ENCODE results near the gene RPS19. TPM values are rescaled to one million over a fixed set of nuclear protein-coding genes. Genes with fewer than 3 reads are reported as not detected.

The RPS19 gene
- total and polyA plus RNA-seq, 10 of the 15 experiments (the other 5 are each of a cell fraction or from before 2014, with no cell fraction given): 2,615 to 5,578 (median 4,127) TPM

DNA sequence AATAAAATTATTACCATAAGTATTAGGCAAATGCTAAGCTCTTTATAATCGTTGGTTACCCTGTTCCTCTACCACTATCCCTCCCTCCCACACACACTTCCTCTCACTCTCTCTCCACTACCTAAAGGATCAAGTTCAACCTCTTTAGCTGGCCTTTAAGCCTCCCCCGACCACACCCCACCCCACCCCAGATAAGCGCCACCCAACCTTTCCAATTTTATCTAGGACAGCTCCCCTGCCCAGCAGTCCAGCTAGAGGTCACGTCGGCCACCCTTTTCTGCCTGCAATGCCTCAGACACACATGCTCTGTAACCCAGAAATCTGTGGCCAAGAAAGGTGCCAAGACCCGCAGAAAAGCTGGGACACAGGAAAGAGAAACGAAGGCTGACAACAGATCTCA is 16.7 kb upstream of the RPS19 start:
- CTCF ChIA-PET: interaction anchor here (1.1 to 1.6 kb wide), 3 partner anchors 8 to 90 kb away, joined by 3 to 4 read pairs (median 4); no protein-coding TSS in a partner anchor
- no peak overlapping the region for H3K4me2 ChIP-seq (ENCODE audit: control insufficient read depth, insufficient read depth)
- H3K79me2 ChIP-seq (ENCODE audit: control insufficient read depth, insufficient read depth, low read length): no peaks in the 10 kb centered on the region
- FAIRE-seq (no peak), DNase-seq (ENCODE audit: low read depth, low spot score) (no peak), ATAC-seq (no peak)
- peaks cover 3 to 4% of the 10 kb centered on the region in 2 experiments; a peak in 2 of 4 replicates for H3K27me3 ChIP-seq (replicated peaks in 1 of 2; ENCODE audit: control insufficient read depth in 2 of 2, insufficient read depth in 2 of 2, low read length in 1 of 2)
- TF ChIP-seq CHD4 (IDR thresholded peaks at IDR 0.05): no peak
- TF ChIP-seq ASH2L (IDR thresholded peaks at IDR 0.05; ENCODE audit: borderline replicate concordance, low read depth): no peak
- no peak overlapping the region for H3K9ac ChIP-seq (ENCODE audit: control insufficient read depth, insufficient read depth, low read length)
- SMC1A ChIA-PET (ENCODE audit: uncharacterized antibody, unreplicated experiment): no interaction called here
- POLR2A ChIA-PET: interaction anchor here (0.6 kb wide), 1 partner anchor 42 kb away, joined by 3 read pairs; no protein-coding TSS in a partner anchor
- H4K20me1 ChIP-seq (ENCODE audit: control insufficient read depth, insufficient read depth): no peaks in the 10 kb centered on the region
- intact Hi-C loops (cut with micrococcal nuclease; ENCODE audit: unreplicated experiment): no loop called here
- RAD21 ChIA-PET (ENCODE audit: unreplicated experiment): no interaction called here
- H2AFZ ChIP-seq (ENCODE audit: control insufficient read depth, low read depth, low read length): no peak overlapping the region
- H3K27ac ChIP-seq (ENCODE audit: control insufficient read depth, insufficient read depth): no peak overlapping the region
- no peaks in the 10 kb centered on the region for H3K36me3 ChIP-seq (ENCODE audit: control insufficient read depth in 2 of 2, insufficient read depth in 2 of 2, low read length in 1 of 2)
- H3K9me3 ChIP-seq (replicated peaks; ENCODE audit: control insufficient read depth, insufficient read depth, low read length): no peaks in the 10 kb centered on the region
- no peaks in the 10 kb centered on the region for H3K4me1 ChIP-seq (ENCODE audit: control insufficient read depth, insufficient read depth, low read length)
- H3K4me3 ChIP-seq: no peak overlapping the region
- in situ Hi-C loops (cut with MboI): no loop called here
- 43% methylated on average over 6 of the region's 7 CpGs for WGBS (ENCODE audit: insufficient coverage, insufficient replicate concordance, low lambda C conversion rate, missing lambda C conversion rate)
- no TSS peak for BruUV-seq (replicated peaks)

- ATAC-seq (no peak), DNase-seq (ENCODE audit: low read depth, low spot score) (no peak), FAIRE-seq (no peak)
- no peaks in the 10 kb centered on the region for H3K36me3 ChIP-seq (ENCODE audit: control insufficient read depth in 2 of 2, insufficient read depth in 2 of 2, low read length in 1 of 2)
- H4K20me1 ChIP-seq (ENCODE audit: control insufficient read depth, insufficient read depth): no peaks in the 10 kb centered on the region
- POLR2A ChIA-PET: no interaction called here
- H3K4me3 ChIP-seq: no peak within 1 kb of the TSS
- 72% methylated on average over 26 of the region's 30 CpGs for WGBS (ENCODE audit: insufficient coverage, insufficient replicate concordance, low lambda C conversion rate, missing lambda C conversion rate)
- CTCF ChIA-PET: interaction anchor here (1.4 kb wide), 1 partner anchor 51 kb away, joined by 3 read pairs; no protein-coding TSS in a partner anchor
- RAD21 ChIA-PET (ENCODE audit: unreplicated experiment): no interaction called here
- SMC1A ChIA-PET (ENCODE audit: uncharacterized antibody, unreplicated experiment): no interaction called here
- H2AFZ ChIP-seq (ENCODE audit: control insufficient read depth, low read depth, low read length): no peak within 1 kb of the TSS
- BruUV-seq (replicated peaks): no TSS peak
- H3K79me2 ChIP-seq (ENCODE audit: control insufficient read depth, insufficient read depth, low read length): no peaks in the 10 kb centered on the region
- peaks cover 0 to 1% of the 10 kb centered on the region in 2 experiments; a peak in 2 of 4 replicates for H3K27me3 ChIP-seq (replicated peaks in 1 of 2; ENCODE audit: control insufficient read depth in 2 of 2, insufficient read depth in 2 of 2, low read length in 1 of 2)
- in situ Hi-C loops (cut with MboI) (no loop called here), intact Hi-C loops (cut with micrococcal nuclease; ENCODE audit: unreplicated experiment) (no loop called here)
- no peaks in the 10 kb centered on the region for H3K4me1 ChIP-seq (ENCODE audit: control insufficient read depth, insufficient read depth, low read length)
- no peak within 1 kb of the TSS for H3K9ac ChIP-seq (ENCODE audit: control insufficient read depth, insufficient read depth, low read length)
- H3K27ac ChIP-seq (ENCODE audit: control insufficient read depth, insufficient read depth): no peak within 1 kb of the TSS
- no peak within 1 kb of the TSS for H3K4me2 ChIP-seq (ENCODE audit: control insufficient read depth, insufficient read depth)
- no peaks in the 10 kb centered on the region for H3K9me3 ChIP-seq (replicated peaks; ENCODE audit: control insufficient read depth, insufficient read depth, low read length)
- TF ChIP-seq NFYA (IDR thresholded peaks at IDR 0.05; ENCODE audit: borderline replicate concordance, low read depth, low read length) (no peak), RB1 (IDR thresholded peaks at IDR 0.05; ENCODE audit: borderline replicate concordance) (no peak), HCFC1 (IDR thresholded peaks at IDR 0.05; ENCODE audit: low read length) (no peak), FOS (IDR thresholded peaks at IDR 0.05; ENCODE audit: borderline replicate concordance, extremely low read depth, insufficient read length) (no peak), JUND (IDR thresholded peaks at IDR 0.05; ENCODE audit: low read depth, low read length) (no peak), NR2C2 (IDR thresholded peaks at IDR 0.05; ENCODE audit: borderline replicate concordance, control insufficient read depth, insufficient read length, low read depth) (no peak), ESRRA (IDR thresholded peaks at IDR 0.05; ENCODE audit: low read length) (no peak), NFXL1 (IDR thresholded peaks at IDR 0.05; ENCODE audit: borderline replicate concordance) (no peak), ZNF217 (IDR thresholded peaks at IDR 0.05) (no peak), POU2F2 (IDR thresholded peaks at IDR 0.05; ENCODE audit: borderline replicate concordance, low read depth, low read length) (no peak), EP300 (IDR thresholded peaks at IDR 0.05; ENCODE audit: borderline replicate concordance in 1 of 2, control insufficient read depth in 1 of 2, low read depth in 2 of 2, low read length in 2 of 2) (no peak), RELA (IDR thresholded peaks at IDR 0.05; ENCODE audit: borderline replicate concordance, partially characterized antibody) (no peak)
- TF ChIP-seq, protein P1, sequence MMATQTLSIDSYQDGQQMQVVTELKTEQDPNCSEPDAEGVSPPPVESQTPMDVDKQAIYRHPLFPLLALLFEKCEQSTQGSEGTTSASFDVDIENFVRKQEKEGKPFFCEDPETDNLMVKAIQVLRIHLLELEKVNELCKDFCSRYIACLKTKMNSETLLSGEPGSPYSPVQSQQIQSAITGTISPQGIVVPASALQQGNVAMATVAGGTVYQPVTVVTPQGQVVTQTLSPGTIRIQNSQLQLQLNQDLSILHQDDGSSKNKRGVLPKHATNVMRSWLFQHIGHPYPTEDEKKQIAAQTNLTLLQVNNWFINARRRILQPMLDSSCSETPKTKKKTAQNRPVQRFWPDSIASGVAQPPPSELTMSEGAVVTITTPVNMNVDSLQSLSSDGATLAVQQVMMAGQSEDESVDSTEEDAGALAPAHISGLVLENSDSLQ (IDR thresholded peaks at IDR 0.05): no peak
Measured at GRCh38 chr19:41844601-41845000, 15.5 kb upstream of the RPS19 start, which contains the start of gene LYPD4. LYPD4 (minus strand) TSS chr19:41844683; CDS start chr19:41839285, 5,398 bp downstream.

Measured in GM12878 (cell line).